Breast epithelium (tissue), 3 donors: Measurements from ENCODE around the gene ERCC6L.
A peak's percentile ranks its signal among the peaks of the same experiment; 100 is the strongest.

Experiments
- CTCF ChIP-seq, 3 donors: fragments of 450-650 bp; IDR thresholded peaks; one replicate each; pipeline ENCODE4 v1.5.1; 2016 to 2017; ENCODE audit warnings: antibody characterized with exemption in 3 of 3, mild to moderate bottlenecking in 3 of 3, moderate library complexity in 3 of 3
- POLR2AphosphoS5 ChIP-seq, 3 donors: sonication (generic); formaldehyde crosslinking; IDR thresholded peaks; one replicate each; pipeline ENCODE4 v1.6.1; 2017; ENCODE audit warnings: antibody characterized with exemption in 3 of 3

GRCh38 chrX:72245461-72246089, 6.7 kb upstream of the ERCC6L start:
- TF ChIP-seq POLR2AphosphoS5 (IDR thresholded peaks at IDR 0.05) (no peak), CTCF (IDR thresholded peaks at IDR 0.05) (peak; percentile 27 to 61 (median 34))
